SK-N-SH (cell line): Measurements from ENCODE around the gene COL25A1.

Source experiments
- EP300 ChIP-seq, 2 experiments: IDR thresholded peaks; 2 replicates each; pipeline versions ENCODE4 v1.4.0 to v1.6.1; 2012; ENCODE audit warnings: borderline replicate concordance in 1 of 2, low read depth in 1 of 2, low read length in 1 of 2
- FOSL2 ChIP-seq: IDR thresholded peaks from 2 replicates; pipeline ENCODE4 v1.4.0; 2012; ENCODE audit warnings: low read depth, mild to moderate bottlenecking, moderate library complexity, borderline replicate concordance
- MEF2A ChIP-seq: IDR thresholded peaks from 2 replicates; pipeline ENCODE4 v1.4.0; 2012; ENCODE audit warnings: low read depth, borderline replicate concordance
- NFIC ChIP-seq: IDR thresholded peaks from 2 replicates; pipeline ENCODE4 v1.4.0; 2012; ENCODE audit warnings: borderline replicate concordance
- RAD21 ChIP-seq: IDR thresholded peaks from 2 replicates; pipeline ENCODE4 v1.6.1; 2012; ENCODE audit warnings: mild to moderate bottlenecking, low read length
- SIN3A ChIP-seq: IDR thresholded peaks from 2 replicates; pipeline ENCODE4 v1.6.1; 2012; ENCODE audit warnings: low read depth, mild to moderate bottlenecking, low read length, moderate library complexity, borderline replicate concordance
- SMC3 ChIP-seq: IDR thresholded peaks from 2 replicates; pipeline ENCODE4 v1.6.1; 2012; ENCODE audit warnings: low read depth, low read length, improper control_type of control experiment
- TAF1 ChIP-seq: IDR thresholded peaks from 2 replicates; pipeline ENCODE4 v1.6.1; 2012; ENCODE audit warnings: low read depth, mild to moderate bottlenecking, low read length, moderate library complexity, borderline replicate concordance
- TF ChIP-seq, protein P1 (sequence below): fragments of 200-600 bp; sonication (generic); IDR thresholded peaks from 2 replicates; pipeline ENCODE4 v1.6.1; 2017; ENCODE audit warnings: antibody characterized with exemption, mild to moderate bottlenecking, moderate library complexity
- TF ChIP-seq, protein P2 (sequence below): IDR thresholded peaks from 2 replicates; pipeline ENCODE4 v1.6.1; 2012; ENCODE audit warnings: mild to moderate bottlenecking, low read depth, low read length, moderate library complexity
- TF ChIP-seq, protein P3 (sequence below): fragments of 150-350 bp; IDR thresholded peaks from 2 replicates; pipeline ENCODE4 v1.6.1; 2016; ENCODE audit warnings: mild to moderate bottlenecking, low read depth, low read length
- TF ChIP-seq, protein P4 (sequence below): IDR thresholded peaks from 2 replicates; pipeline ENCODE4 v1.4.0; 2012; ENCODE audit warnings: low read depth, borderline replicate concordance

GRCh38 chr4:109291707-109292238 lies 10.7 kb downstream of the COL25A1 start:
- TF ChIP-seq, protein P1, sequence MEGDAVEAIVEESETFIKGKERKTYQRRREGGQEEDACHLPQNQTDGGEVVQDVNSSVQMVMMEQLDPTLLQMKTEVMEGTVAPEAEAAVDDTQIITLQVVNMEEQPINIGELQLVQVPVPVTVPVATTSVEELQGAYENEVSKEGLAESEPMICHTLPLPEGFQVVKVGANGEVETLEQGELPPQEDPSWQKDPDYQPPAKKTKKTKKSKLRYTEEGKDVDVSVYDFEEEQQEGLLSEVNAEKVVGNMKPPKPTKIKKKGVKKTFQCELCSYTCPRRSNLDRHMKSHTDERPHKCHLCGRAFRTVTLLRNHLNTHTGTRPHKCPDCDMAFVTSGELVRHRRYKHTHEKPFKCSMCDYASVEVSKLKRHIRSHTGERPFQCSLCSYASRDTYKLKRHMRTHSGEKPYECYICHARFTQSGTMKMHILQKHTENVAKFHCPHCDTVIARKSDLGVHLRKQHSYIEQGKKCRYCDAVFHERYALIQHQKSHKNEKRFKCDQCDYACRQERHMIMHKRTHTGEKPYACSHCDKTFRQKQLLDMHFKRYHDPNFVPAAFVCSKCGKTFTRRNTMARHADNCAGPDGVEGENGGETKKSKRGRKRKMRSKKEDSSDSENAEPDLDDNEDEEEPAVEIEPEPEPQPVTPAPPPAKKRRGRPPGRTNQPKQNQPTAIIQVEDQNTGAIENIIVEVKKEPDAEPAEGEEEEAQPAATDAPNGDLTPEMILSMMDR, result no peak
- TF ChIP-seq, protein P2, sequence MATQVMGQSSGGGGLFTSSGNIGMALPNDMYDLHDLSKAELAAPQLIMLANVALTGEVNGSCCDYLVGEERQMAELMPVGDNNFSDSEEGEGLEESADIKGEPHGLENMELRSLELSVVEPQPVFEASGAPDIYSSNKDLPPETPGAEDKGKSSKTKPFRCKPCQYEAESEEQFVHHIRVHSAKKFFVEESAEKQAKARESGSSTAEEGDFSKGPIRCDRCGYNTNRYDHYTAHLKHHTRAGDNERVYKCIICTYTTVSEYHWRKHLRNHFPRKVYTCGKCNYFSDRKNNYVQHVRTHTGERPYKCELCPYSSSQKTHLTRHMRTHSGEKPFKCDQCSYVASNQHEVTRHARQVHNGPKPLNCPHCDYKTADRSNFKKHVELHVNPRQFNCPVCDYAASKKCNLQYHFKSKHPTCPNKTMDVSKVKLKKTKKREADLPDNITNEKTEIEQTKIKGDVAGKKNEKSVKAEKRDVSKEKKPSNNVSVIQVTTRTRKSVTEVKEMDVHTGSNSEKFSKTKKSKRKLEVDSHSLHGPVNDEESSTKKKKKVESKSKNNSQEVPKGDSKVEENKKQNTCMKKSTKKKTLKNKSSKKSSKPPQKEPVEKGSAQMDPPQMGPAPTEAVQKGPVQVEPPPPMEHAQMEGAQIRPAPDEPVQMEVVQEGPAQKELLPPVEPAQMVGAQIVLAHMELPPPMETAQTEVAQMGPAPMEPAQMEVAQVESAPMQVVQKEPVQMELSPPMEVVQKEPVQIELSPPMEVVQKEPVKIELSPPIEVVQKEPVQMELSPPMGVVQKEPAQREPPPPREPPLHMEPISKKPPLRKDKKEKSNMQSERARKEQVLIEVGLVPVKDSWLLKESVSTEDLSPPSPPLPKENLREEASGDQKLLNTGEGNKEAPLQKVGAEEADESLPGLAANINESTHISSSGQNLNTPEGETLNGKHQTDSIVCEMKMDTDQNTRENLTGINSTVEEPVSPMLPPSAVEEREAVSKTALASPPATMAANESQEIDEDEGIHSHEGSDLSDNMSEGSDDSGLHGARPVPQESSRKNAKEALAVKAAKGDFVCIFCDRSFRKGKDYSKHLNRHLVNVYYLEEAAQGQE, result no peak
- TF ChIP-seq MEF2A, result no peak
- TF ChIP-seq, protein P3, sequence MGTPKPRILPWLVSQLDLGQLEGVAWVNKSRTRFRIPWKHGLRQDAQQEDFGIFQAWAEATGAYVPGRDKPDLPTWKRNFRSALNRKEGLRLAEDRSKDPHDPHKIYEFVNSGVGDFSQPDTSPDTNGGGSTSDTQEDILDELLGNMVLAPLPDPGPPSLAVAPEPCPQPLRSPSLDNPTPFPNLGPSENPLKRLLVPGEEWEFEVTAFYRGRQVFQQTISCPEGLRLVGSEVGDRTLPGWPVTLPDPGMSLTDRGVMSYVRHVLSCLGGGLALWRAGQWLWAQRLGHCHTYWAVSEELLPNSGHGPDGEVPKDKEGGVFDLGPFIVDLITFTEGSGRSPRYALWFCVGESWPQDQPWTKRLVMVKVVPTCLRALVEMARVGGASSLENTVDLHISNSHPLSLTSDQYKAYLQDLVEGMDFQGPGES, result no peak
- no peak for TF ChIP-seq TAF1
- TF ChIP-seq SMC3, result no peak
- no peak for TF ChIP-seq RAD21
- no peak for TF ChIP-seq SIN3A
- TF ChIP-seq FOSL2, result no peak
- TF ChIP-seq, protein P4, sequence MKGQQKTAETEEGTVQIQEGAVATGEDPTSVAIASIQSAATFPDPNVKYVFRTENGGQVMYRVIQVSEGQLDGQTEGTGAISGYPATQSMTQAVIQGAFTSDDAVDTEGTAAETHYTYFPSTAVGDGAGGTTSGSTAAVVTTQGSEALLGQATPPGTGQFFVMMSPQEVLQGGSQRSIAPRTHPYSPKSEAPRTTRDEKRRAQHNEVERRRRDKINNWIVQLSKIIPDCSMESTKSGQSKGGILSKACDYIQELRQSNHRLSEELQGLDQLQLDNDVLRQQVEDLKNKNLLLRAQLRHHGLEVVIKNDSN, result no peak
- no peak for TF ChIP-seq EP300 (IDR thresholded peaks at IDR 0.05; ENCODE audit: borderline replicate concordance in 1 of 2, low read depth in 1 of 2, low read length in 1 of 2)
- TF ChIP-seq NFIC, result no peak
